Stimulated activated CD8-positive, alpha-beta memory T cell treated with anti-CD3 and anti-CD28 coated beads, Interleukin-12 subunit alpha, Interleukin-12 subunit beta, amount 100 ng/mL, for 24 hours (primary cell): ENCODE data around the gene ID4.
A peak's percentile ranks its signal among the peaks of the same experiment; 100 is the strongest.

ENCODE experiments used
- DNase-seq: peaks from one replicate; pipeline ENCODE4 v3.0.0-alpha.2; 2020; ENCODE audit errors: extremely low read depth

The ID4 gene

GRCh38 chr6:19836799-19837510 is at the start of gene ID4:
Gene ID4 (plus strand): TSS chr6:19837370. CDS start chr6:19837755, 385 bp downstream.
- no peak for DNase-seq

GRCh38 chr6:19788686-19789085 is 48.5 kb upstream of the ID4 start:
- DNase-seq, result no peak

GRCh38 chr6:19789100-19789803 is 47.9 kb upstream of the ID4 start:
- DNase-seq, result no peak

- no peak for DNase-seq
Measured at GRCh38 chr6:19791267-19791666, 45.9 kb upstream of the ID4 start.

- DNase-seq, result no peak
Measured at GRCh38 chr6:19795211-19795610, 42.0 kb upstream of the ID4 start.

GRCh38 chr6:19796452-19796851 is 40.7 kb upstream of the ID4 start:
- no peak for DNase-seq

GRCh38 chr6:19798362-19798761 is 38.8 kb upstream of the ID4 start:
- no peak for DNase-seq

GRCh38 chr6:19802656-19803055 is 34.5 kb upstream of the ID4 start:
- no peak for DNase-seq

GRCh38 chr6:19803331-19804204 is 33.6 kb upstream of the ID4 start:
- DNase-seq, result no peak

- DNase-seq, result peak; percentile 15
Measured at GRCh38 chr6:19804205-19805128, 32.7 kb upstream of the ID4 start.

- no peak for DNase-seq
Measured at GRCh38 chr6:19805129-19805481, 32.1 kb upstream of the ID4 start.

GRCh38 chr6:19806971-19807396 is 30.2 kb upstream of the ID4 start:
- DNase-seq, result no peak

GRCh38 chr6:19811397-19812079 is 25.6 kb upstream of the ID4 start:
- no peak for DNase-seq

- no peak for DNase-seq
Measured at GRCh38 chr6:19812512-19813119, 24.6 kb upstream of the ID4 start.

- no peak for DNase-seq
Measured at GRCh38 chr6:19818805-19819204, 18.4 kb upstream of the ID4 start.

- DNase-seq, result no peak
Measured at GRCh38 chr6:19824058-19824807, 12.9 kb upstream of the ID4 start.

GRCh38 chr6:19827247-19827646 is 9.9 kb upstream of the ID4 start:
- DNase-seq, result no peak

GRCh38 chr6:19827903-19828302 is 9.3 kb upstream of the ID4 start:
- DNase-seq, result no peak

GRCh38 chr6:19830171-19830570 is 7.0 kb upstream of the ID4 start:
- DNase-seq, result no peak

- DNase-seq, result no peak
Measured at GRCh38 chr6:19831358-19831757, 5.8 kb upstream of the ID4 start.
